Ovary (tissue), 3 donors: ENCODE results near the gene TBC1D3B.

Experiments used
- POLR2A ChIP-seq: fragments of 450-650 bp; IDR thresholded peaks from one replicate; pipeline ENCODE4 v1.6.1; 2017; ENCODE audit warnings: antibody characterized with exemption, mild to moderate bottlenecking, moderate library complexity
- TF ChIP-seq, protein P1 (sequence below), 3 donors: fragments of 450-650 bp in 2 of 3; fragments of 200-600 bp in 1 of 3; IDR thresholded peaks; one replicate each; pipeline versions ENCODE4 v1.5.1 to v1.8.0; 2016 to 2022; ENCODE audit warnings: antibody characterized with exemption in 3 of 3, mild to moderate bottlenecking in 1 of 3
- donor health status: DM: no; HTN: no; CAD: no.

DNA sequence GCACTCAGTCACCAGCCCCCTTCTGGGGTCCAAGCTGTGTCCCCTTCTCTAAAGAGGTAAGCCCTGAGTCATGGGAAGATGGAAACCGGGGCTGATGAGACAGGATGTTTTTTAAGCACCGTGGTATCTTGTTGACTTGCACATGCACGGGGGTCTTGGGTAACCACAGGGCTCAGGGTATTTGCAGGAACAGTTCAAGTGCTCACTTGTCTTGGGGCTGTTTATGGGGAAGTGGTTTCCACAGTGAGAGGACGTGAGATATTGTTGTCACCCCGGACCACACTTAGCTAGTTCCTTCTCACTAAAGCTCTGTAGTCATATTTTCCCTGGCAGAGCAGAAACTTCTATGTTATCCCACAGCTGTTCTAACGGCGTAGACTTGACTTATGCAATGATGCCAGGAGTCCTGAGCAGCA, 12.5 kb upstream of the TBC1D3B start:
- TF ChIP-seq, protein P1, sequence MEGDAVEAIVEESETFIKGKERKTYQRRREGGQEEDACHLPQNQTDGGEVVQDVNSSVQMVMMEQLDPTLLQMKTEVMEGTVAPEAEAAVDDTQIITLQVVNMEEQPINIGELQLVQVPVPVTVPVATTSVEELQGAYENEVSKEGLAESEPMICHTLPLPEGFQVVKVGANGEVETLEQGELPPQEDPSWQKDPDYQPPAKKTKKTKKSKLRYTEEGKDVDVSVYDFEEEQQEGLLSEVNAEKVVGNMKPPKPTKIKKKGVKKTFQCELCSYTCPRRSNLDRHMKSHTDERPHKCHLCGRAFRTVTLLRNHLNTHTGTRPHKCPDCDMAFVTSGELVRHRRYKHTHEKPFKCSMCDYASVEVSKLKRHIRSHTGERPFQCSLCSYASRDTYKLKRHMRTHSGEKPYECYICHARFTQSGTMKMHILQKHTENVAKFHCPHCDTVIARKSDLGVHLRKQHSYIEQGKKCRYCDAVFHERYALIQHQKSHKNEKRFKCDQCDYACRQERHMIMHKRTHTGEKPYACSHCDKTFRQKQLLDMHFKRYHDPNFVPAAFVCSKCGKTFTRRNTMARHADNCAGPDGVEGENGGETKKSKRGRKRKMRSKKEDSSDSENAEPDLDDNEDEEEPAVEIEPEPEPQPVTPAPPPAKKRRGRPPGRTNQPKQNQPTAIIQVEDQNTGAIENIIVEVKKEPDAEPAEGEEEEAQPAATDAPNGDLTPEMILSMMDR (IDR thresholded peaks at IDR 0.05): no peak
- TF ChIP-seq POLR2A: no peak
